SK-N-SH treated with all-trans-retinoic acid at 6 μM for 48 hours (cell line): ENCODE measurements around the gene AGPAT1.

Source experiments
- ARNTL ChIP-seq: fragments of 450-650 bp; formaldehyde crosslinking; IDR thresholded peaks from 2 replicates; pipeline ENCODE4 v1.5.0; 2020; ENCODE audit warnings: low read depth, mild to moderate bottlenecking, moderate library complexity, borderline replicate concordance
- BACH2 ChIP-seq: fragments of 250-450 bp; sonication (Bioruptor Pico); IDR thresholded peaks from 2 replicates; pipeline ENCODE4 v1.9.0; 2021; ENCODE audit warnings: mild to moderate bottlenecking, borderline replicate concordance
- ESRRG ChIP-seq: fragments of 250-450 bp; sonication (Bioruptor Pico); IDR thresholded peaks from 2 replicates; pipeline ENCODE4 v1.6.1; 2021; ENCODE audit warnings: mild to moderate bottlenecking
- PPARA ChIP-seq: fragments of 250-450 bp; sonication (Bioruptor Pico); IDR thresholded peaks from 2 replicates; pipeline ENCODE4 v1.5.0; 2020; ENCODE audit warnings: mild to moderate bottlenecking, borderline replicate concordance
- SNAI2 ChIP-seq: fragments of 250-450 bp; sonication (Bioruptor Pico); IDR thresholded peaks from 2 replicates; pipeline ENCODE4 v1.5.0; 2020; ENCODE audit warnings: mild to moderate bottlenecking, moderate library complexity
- ZFP30 ChIP-seq: fragments of 450-650 bp; formaldehyde crosslinking; IDR thresholded peaks from 2 replicates; pipeline ENCODE4 v1.5.0; 2022; ENCODE audit warnings: mild to moderate bottlenecking, moderate library complexity
- ZNF70 ChIP-seq: fragments of 450-650 bp; formaldehyde crosslinking; IDR thresholded peaks from 2 replicates; pipeline ENCODE4 v1.5.0; 2020; ENCODE audit warnings: mild to moderate bottlenecking, moderate library complexity
- TF ChIP-seq, protein P1 (sequence below): fragments of 250-450 bp; sonication (Bioruptor Pico); IDR thresholded peaks from 2 replicates; pipeline ENCODE4 v1.8.0; 2020; ENCODE audit warnings: mild to moderate bottlenecking, moderate library complexity, borderline replicate concordance
- TF ChIP-seq, protein P2 (sequence below): fragments of 250-450 bp; sonication (Bioruptor Pico); IDR thresholded peaks from 2 replicates; pipeline ENCODE4 v1.5.1; 2021; ENCODE audit warnings: mild to moderate bottlenecking, moderate library complexity
- TF ChIP-seq, protein P3 (sequence below): fragments of 250-450 bp; sonication (Bioruptor Pico); IDR thresholded peaks from 2 replicates; pipeline ENCODE4 v1.5.0; 2020; ENCODE audit warnings: mild to moderate bottlenecking, moderate library complexity

DNA sequence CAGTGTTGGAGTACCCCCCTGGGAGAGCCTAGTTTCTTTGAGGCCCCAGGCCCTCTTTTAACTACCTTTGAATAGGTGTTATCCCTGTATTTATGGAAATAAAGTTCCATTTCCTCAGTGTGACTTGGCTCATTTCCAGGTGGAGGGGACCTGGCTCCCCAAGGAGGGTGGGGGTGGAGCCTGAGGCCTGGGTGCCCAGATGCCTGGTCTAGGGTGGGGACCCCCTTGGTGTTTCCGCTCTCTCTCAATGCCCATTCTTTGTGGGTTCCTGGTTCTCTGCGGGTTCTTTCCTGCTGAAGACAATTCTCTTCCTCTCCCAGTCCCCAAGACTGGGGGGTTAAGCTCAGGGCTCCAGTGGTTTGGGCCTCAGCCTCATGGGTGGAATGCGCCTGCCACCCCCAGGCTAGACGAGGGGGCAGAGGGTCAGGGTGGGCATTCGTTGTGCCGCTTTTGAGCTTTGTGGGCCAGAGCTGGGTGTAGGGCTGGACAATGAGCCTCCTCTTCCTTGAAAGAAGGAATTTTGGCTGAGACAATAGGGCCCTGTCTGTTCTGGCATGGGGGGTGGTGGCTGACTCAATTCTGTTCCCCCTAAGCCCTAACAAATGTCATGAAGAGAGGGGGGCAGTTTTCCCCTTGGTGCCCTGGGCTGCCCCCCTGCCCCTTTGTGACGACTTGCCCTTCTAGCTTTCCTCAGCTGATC lies 12.2 kb downstream of the AGPAT1 start:
- TF ChIP-seq BACH2 (CRISPR knock-in tag) (no peak), ZFP30 (no peak), ARNTL (no peak), ESRRG (no peak), SNAI2 (CRISPR knock-in tag) (no peak), PPARA (CRISPR knock-in tag) (no peak), ZNF70 (CRISPR knock-in tag) (no peak)
- TF ChIP-seq, protein P1, sequence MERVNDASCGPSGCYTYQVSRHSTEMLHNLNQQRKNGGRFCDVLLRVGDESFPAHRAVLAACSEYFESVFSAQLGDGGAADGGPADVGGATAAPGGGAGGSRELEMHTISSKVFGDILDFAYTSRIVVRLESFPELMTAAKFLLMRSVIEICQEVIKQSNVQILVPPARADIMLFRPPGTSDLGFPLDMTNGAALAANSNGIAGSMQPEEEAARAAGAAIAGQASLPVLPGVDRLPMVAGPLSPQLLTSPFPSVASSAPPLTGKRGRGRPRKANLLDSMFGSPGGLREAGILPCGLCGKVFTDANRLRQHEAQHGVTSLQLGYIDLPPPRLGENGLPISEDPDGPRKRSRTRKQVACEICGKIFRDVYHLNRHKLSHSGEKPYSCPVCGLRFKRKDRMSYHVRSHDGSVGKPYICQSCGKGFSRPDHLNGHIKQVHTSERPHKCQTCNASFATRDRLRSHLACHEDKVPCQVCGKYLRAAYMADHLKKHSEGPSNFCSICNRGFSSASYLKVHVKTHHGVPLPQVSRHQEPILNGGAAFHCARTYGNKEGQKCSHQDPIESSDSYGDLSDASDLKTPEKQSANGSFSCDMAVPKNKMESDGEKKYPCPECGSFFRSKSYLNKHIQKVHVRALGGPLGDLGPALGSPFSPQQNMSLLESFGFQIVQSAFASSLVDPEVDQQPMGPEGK (CRISPR knock-in tag), result no peak
- TF ChIP-seq, protein P2, sequence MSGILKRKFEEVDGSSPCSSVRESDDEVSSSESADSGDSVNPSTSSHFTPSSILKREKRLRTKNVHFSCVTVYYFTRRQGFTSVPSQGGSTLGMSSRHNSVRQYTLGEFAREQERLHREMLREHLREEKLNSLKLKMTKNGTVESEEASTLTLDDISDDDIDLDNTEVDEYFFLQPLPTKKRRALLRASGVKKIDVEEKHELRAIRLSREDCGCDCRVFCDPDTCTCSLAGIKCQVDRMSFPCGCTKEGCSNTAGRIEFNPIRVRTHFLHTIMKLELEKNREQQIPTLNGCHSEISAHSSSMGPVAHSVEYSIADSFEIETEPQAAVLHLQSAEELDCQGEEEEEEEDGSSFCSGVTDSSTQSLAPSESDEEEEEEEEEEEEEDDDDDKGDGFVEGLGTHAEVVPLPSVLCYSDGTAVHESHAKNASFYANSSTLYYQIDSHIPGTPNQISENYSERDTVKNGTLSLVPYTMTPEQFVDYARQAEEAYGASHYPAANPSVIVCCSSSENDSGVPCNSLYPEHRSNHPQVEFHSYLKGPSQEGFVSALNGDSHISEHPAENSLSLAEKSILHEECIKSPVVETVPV (CRISPR knock-in tag), result no peak
- TF ChIP-seq, protein P3, sequence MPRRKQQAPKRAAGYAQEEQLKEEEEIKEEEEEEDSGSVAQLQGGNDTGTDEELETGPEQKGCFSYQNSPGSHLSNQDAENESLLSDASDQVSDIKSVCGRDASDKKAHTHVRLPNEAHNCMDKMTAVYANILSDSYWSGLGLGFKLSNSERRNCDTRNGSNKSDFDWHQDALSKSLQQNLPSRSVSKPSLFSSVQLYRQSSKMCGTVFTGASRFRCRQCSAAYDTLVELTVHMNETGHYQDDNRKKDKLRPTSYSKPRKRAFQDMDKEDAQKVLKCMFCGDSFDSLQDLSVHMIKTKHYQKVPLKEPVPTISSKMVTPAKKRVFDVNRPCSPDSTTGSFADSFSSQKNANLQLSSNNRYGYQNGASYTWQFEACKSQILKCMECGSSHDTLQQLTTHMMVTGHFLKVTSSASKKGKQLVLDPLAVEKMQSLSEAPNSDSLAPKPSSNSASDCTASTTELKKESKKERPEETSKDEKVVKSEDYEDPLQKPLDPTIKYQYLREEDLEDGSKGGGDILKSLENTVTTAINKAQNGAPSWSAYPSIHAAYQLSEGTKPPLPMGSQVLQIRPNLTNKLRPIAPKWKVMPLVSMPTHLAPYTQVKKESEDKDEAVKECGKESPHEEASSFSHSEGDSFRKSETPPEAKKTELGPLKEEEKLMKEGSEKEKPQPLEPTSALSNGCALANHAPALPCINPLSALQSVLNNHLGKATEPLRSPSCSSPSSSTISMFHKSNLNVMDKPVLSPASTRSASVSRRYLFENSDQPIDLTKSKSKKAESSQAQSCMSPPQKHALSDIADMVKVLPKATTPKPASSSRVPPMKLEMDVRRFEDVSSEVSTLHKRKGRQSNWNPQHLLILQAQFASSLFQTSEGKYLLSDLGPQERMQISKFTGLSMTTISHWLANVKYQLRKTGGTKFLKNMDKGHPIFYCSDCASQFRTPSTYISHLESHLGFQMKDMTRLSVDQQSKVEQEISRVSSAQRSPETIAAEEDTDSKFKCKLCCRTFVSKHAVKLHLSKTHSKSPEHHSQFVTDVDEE, result no peak
